ENCODE results near the gene MZF1. TPM values are rescaled to one million over a fixed set of nuclear protein-coding genes. Genes with fewer than 3 reads are reported as not detected.

MZF1 gene
- total and polyA plus RNA-seq, 4 donors: 10.3 to 51.7 (median 32.1) TPM

DNA sequence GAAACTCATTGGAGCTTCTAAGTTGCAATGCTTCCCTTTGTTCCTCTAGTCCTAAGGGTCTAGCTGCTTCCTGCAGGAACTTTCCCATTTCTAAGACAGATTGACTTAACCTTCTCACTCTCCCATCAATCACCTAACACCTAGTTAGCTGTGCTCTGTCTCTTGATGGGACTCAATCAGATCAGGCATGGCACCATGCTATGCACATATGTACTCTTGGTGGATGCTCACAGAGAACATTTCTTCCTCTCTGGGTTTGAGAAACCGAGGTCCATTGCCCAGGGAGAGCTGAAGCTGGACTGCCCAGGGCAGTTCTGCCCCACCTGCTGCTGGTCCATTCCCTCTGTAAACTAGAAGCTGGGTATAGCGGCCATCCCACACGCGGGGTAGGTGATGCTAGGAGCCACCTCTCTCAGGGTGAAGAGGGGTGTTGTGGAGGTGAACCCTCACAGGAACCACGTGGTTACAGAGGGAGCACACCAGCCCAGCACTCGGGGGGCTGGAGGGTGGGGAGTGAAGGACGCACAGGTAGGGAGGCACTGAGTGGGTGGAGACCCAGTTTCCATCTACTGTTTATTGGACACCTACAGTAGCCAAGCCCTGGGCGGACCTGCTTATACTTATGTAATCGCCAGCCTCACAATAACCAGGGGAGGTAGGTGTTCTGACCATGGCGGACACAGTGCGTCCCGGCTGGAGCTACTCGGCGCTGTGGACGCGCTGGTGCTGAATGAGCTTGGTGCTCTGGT lies 11.6 kb downstream of the MZF1 start:
- DNase-seq (ENCODE audit: low read depth in 4 of 6, low spot score in 6 of 6): no peak
- Histone ChIP-seq H3K36me3 (ENCODE audit: control insufficient read depth, insufficient read depth, low read length) (peaks cover 14% of the 10 kb centered on the region), H3K4me3 (ENCODE audit: low read depth, low read length) (no peak overlapping the region), H3K27me3 (ENCODE audit: control insufficient read depth, insufficient read depth, low read length) (peaks cover 4% of the 10 kb centered on the region), H3K9me3 (ENCODE audit: control insufficient read depth, insufficient read depth, low read length) (no peaks in the 10 kb centered on the region), H3K27ac (ENCODE audit: low read depth, low read length) (no peak overlapping the region), H3K4me1 (ENCODE audit: control insufficient read depth, insufficient read depth, low read length) (peaks cover 62% of the 10 kb centered on the region)
- WGBS (ENCODE audit: insufficient coverage): 68% methylated on average over 10 of the region's 16 CpGs

DNA sequence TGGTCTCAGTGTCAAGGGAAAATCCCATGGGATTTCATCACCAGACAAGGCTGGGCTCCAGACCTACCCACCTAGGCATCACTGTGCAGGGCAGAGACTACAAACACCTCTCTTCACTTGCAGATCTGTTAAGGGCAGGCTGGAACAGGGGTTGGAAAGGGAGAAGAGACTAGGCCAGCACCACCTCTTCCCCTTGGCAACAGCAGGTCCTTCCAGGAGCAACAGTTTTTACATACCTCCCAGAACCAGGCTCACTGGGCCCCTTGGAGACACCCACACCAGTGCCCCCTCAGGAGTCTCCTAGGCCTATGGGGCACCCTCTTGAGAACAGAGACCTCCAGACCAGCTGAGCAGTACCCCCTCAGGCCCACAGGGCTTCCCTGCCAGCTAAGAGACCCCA lies 12.2 kb downstream of the MZF1 start:
- peaks cover 69% of the 10 kb centered on the region for H3K4me1 ChIP-seq (ENCODE audit: control insufficient read depth, insufficient read depth, low read length)
- no peak overlapping the region for H3K4me3 ChIP-seq (ENCODE audit: low read depth, low read length)
- no peak for DNase-seq (ENCODE audit: low read depth in 4 of 6, low spot score in 6 of 6)
- peaks cover 4% of the 10 kb centered on the region for H3K27me3 ChIP-seq (ENCODE audit: control insufficient read depth, insufficient read depth, low read length)
- no peak overlapping the region for H3K27ac ChIP-seq (ENCODE audit: low read depth, low read length)
- peaks cover 18% of the 10 kb centered on the region for H3K36me3 ChIP-seq (ENCODE audit: control insufficient read depth, insufficient read depth, low read length)
- H3K9me3 ChIP-seq (ENCODE audit: control insufficient read depth, insufficient read depth, low read length): no peaks in the 10 kb centered on the region

DNA sequence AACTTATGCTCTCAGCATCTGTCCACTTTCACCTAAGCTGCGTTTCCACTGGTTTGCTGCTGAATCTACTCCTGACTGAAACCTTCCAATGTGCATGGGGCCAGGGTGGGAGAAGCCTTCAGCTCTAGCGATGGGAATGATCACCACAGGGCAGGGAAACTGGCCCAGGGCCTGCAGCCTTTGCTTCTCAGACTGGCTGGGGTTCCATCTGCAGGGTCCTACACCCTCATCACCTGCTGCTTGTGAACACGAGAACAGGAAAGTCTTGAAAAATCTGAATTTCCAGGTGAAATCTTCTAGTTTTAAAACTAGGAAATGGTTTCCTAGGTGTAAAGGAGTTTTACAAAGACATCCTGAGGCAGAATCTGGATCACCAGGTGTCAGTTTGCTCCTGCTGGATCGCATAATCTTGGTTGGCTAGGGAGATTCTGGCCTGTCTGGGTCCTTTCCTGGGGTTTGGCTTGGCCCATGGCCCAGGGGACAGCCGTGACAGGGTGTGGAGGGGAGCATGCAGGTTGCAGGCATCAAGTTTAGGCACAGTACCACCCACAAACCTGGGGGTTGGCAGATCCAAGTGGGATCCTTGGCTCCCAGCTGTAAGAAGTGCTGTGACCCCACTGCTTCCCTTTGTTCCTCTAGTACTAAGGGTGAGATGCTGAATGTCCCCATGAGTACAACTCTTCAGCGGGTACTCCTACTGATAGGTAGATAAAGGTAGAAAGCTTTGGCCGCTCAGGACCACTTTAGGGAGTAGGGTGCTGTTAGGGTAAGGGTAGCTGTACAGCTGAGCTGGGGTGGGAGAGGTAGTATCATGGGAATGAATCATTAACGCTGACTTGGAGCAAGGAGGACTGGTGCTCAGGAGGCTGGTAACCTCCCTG lies 12.9 kb downstream of the MZF1 start:
- Histone ChIP-seq H3K27me3 (ENCODE audit: control insufficient read depth, insufficient read depth, low read length) (peaks cover 4% of the 10 kb centered on the region), H3K36me3 (ENCODE audit: control insufficient read depth, insufficient read depth, low read length) (peaks cover 23% of the 10 kb centered on the region), H3K4me3 (ENCODE audit: low read depth, low read length) (peak overlapping the region; percentile 97), H3K9me3 (ENCODE audit: control insufficient read depth, insufficient read depth, low read length) (no peaks in the 10 kb centered on the region), H3K27ac (ENCODE audit: low read depth, low read length) (peak overlapping the region; percentile 100), H3K4me1 (ENCODE audit: control insufficient read depth, insufficient read depth, low read length) (peaks cover 75% of the 10 kb centered on the region)
- 80% methylated on average over 5 of the region's 8 CpGs for WGBS (ENCODE audit: insufficient coverage)
- DNase-seq (ENCODE audit: low read depth in 4 of 6, low spot score in 6 of 6): no peak

DNA sequence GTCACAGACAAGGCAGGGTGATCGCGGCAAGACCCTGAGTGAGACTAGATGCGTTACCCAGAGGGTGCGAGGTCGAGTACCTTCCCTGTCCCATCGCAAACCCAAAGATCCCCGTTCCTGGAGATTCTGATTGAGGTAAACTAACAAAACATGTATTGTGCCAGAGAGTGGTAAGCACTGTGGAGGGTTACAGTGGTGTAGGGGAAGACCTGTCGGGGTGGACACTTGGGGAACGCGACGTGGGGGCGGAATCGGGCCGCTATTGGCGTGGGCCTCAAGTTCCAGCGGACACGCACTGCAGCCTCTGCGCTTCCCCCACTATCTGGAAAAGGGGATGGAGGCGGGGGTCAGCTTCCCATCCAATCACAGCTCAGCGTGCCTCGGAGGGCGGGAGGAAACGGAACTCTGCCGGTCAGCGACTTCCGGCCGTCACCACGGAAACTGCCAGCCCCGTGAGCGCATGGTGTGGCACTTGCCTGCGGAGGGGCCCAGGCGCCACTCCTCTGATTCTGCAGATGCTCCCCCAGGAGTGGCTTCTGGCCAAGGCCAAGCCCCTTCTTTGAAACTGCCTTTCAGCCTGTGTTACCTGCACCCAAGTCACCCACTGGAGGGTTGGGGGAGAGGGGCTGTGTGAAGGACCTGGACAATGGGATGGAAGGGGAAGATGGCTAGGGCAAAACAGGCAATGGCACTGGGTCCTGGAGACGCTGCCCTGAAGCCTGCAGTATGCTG lies 13.7 kb downstream of the MZF1 start:
- Histone ChIP-seq H3K4me3 (ENCODE audit: low read depth, low read length) (peak overlapping the region; percentile 97), H3K27me3 (ENCODE audit: control insufficient read depth, insufficient read depth, low read length) (peaks cover 4% of the 10 kb centered on the region), H3K4me1 (ENCODE audit: control insufficient read depth, insufficient read depth, low read length) (peaks cover 82% of the 10 kb centered on the region), H3K36me3 (ENCODE audit: control insufficient read depth, insufficient read depth, low read length) (peaks cover 23% of the 10 kb centered on the region), H3K27ac (ENCODE audit: low read depth, low read length) (peak overlapping the region; percentile 100), H3K9me3 (ENCODE audit: control insufficient read depth, insufficient read depth, low read length) (no peaks in the 10 kb centered on the region)
- WGBS (ENCODE audit: insufficient coverage): under 1% methylated on average over 33 of the region's 33 CpGs
- peak in 3 of 6 donors; percentile 90 to 97 (median 96) for DNase-seq (ENCODE audit: low read depth in 4 of 6, low spot score in 6 of 6)

DNA sequence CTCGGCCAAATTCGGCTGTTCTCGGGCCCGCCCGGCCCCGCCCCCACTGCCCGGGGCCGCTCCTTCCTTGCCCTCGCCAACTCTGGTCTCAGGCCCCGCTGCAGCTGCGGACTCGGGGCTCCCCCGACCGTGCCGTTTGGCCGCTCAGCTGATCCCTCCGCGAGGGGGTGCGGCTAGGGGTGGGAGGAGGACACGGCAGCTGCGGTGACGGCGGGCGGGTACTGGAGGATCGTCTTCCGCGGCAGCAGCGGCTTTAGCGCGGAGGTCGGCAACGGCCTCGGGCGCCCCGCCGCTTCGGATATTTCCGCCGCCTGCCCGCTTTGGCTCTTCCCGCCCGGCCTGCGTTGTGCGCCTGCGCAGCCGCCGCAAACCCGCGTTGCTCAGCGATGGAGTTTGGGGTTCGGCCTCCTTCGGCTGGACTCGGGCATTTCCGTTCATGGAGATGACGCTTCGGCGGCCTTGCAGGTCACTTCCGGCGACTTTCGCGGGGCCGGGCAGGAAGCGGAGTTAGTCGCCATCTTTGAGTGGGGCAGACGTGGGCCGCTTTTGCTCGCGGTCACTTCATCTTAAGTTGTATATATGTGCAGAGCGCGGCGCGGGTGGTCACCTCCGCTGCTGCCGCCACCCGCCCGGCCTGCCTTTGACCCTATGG lies 14.4 kb downstream of the MZF1 start:
- WGBS (ENCODE audit: insufficient coverage): 0% methylated on average over 76 of the region's 76 CpGs
- DNase-seq (ENCODE audit: low read depth in 4 of 6, low spot score in 6 of 6): peak; percentile 95 to 100 (median 98)

DNA sequence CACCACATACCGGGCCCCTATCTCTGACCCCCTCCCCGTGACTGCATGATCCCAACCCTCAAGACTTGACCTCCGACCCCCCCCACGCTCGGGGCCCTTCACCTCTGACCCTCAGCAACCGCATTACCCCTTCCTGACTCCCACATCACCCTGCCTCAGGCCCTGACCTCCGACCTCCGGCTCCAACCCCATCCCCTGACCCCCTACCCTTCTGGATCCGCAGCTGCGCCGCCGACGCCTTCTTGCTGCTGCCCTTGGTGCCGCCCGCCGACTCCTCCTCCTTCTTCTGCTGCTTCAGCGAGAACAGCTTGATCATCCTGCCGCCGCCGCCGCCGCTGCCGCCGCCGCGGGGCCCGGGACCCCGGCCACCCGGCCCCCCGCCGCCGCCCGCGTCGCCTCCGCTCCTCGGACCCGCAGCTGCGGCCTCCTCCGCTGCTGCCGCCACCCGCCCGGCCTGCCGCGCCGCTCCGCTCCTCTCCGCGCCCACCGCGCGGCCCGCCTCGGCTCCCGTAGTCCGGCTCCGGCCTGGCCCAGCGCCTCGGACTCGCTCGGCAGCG lies 15.0 kb downstream of the MZF1 start, which contains the start of gene UBE2M:
TSS of gene UBE2M (minus strand) at position 546 of the 557 bp plus-strand sequence. CDS start at position 316, 230 bp downstream.
- Histone ChIP-seq H3K27ac (ENCODE audit: low read depth, low read length) (peak within 1 kb of the TSS; percentile 100), H3K36me3 (ENCODE audit: control insufficient read depth, insufficient read depth, low read length) (peaks cover 30% of the 10 kb centered on the region), H3K9me3 (ENCODE audit: control insufficient read depth, insufficient read depth, low read length) (no peaks in the 10 kb centered on the region), H3K27me3 (ENCODE audit: control insufficient read depth, insufficient read depth, low read length) (peaks cover 4% of the 10 kb centered on the region), H3K4me1 (ENCODE audit: control insufficient read depth, insufficient read depth, low read length) (peaks cover 85% of the 10 kb centered on the region), H3K4me3 (ENCODE audit: low read depth, low read length) (peak within 1 kb of the TSS; percentile 97)
- WGBS (ENCODE audit: insufficient coverage): under 1% methylated on average over 62 of the region's 62 CpGs
- DNase-seq (ENCODE audit: low read depth in 4 of 6, low spot score in 6 of 6): peak in 2 of 6 donors; percentile 22 to 51

More for the DNA sequence above, 14.4 kb downstream of the MZF1 start:
- Histone ChIP-seq H3K36me3 (ENCODE audit: control insufficient read depth, insufficient read depth, low read length) (peaks cover 26% of the 10 kb centered on the region), H3K9me3 (ENCODE audit: control insufficient read depth, insufficient read depth, low read length) (no peaks in the 10 kb centered on the region), H3K4me1 (ENCODE audit: control insufficient read depth, insufficient read depth, low read length) (peaks cover 87% of the 10 kb centered on the region), H3K27ac (ENCODE audit: low read depth, low read length) (peak overlapping the region; percentile 100), H3K4me3 (ENCODE audit: low read depth, low read length) (peak overlapping the region; percentile 97), H3K27me3 (ENCODE audit: control insufficient read depth, insufficient read depth, low read length) (peaks cover 4% of the 10 kb centered on the region)

DNA sequence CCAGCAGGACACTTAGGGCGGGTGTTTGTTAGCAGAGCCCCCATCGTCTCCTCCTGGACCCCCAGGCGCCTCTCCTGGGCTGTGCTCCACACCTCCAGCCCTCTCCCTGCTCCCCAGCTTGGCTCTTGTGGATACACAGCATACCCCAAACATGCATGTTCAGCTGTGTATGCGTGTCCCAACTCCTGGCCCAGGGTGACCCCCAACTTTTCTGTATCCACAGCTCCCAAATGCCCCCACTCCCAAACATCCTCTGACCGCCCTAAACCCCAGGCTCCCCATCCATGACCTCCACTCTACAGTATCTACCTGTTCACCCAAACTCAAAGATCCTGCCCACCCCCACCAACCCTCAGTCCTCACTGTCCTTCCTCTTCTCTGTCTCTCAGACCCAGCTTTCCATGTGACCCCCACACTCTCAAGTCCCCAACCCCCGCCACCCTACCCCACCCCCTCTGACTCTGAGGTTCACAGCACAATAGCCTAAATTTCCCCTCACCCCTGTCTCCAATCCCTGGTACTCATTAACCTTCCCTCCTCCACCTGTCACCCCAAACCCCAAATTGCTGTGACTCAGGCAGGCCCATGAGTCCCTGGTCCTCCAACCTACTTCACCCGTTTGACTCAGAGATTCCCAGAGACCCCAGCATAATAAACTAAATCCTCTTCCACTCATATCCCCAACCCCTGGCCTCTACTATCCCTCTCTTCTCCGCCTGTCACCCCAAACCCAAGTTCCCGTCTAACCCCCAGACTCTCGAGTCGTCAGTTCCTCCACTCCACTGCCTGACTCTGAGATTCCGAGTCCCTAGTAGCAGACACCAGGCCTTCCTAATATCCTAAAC lies 15.7 kb downstream of the MZF1 start:
- Histone ChIP-seq H3K9me3 (ENCODE audit: control insufficient read depth, insufficient read depth, low read length) (no peaks in the 10 kb centered on the region), H3K4me3 (ENCODE audit: low read depth, low read length) (peak overlapping the region; percentile 97), H3K36me3 (ENCODE audit: control insufficient read depth, insufficient read depth, low read length) (peaks cover 36% of the 10 kb centered on the region), H3K27me3 (ENCODE audit: control insufficient read depth, insufficient read depth, low read length) (peaks cover 4% of the 10 kb centered on the region), H3K27ac (ENCODE audit: low read depth, low read length) (peak overlapping the region; percentile 82), H3K4me1 (ENCODE audit: control insufficient read depth, insufficient read depth, low read length) (peaks cover 81% of the 10 kb centered on the region)
- WGBS (ENCODE audit: insufficient coverage): 34% methylated on average over 12 of the region's 12 CpGs
- no peak for DNase-seq (ENCODE audit: low read depth in 4 of 6, low spot score in 6 of 6)

DNA sequence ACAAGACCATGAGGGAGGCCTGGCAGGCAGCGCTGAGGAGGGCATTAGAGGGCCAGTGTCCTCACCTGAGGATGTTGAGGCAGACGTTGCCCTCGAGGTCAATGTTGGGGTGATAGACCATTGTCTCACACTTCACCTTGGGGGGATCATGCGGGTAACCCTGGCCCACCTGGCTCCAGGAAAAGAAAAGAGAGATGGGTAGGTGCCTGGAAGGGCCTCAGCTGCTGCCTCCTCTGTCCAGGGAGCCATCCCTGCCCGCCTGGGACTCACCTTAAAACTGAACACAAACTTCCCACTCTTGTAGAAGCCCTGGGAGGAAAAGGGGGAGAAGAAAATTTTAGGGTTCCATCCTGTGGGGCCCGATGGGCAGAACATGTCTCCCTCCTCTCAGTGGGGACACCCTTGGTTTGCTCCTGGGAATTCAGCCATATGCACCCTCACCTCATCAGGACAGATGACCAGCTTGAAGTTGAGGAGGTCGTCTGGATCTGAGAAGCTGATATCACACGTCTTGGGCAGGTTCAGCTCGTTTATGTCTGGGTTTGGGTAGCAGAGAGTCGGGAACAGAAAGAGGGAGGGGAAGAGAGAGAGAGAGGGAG lies 16.4 kb downstream of the MZF1 start:
- Histone ChIP-seq H3K36me3 (ENCODE audit: control insufficient read depth, insufficient read depth, low read length) (peaks cover 41% of the 10 kb centered on the region), H3K27ac (ENCODE audit: low read depth, low read length) (no peak overlapping the region), H3K4me1 (ENCODE audit: control insufficient read depth, insufficient read depth, low read length) (peaks cover 74% of the 10 kb centered on the region), H3K4me3 (ENCODE audit: low read depth, low read length) (no peak overlapping the region), H3K9me3 (ENCODE audit: control insufficient read depth, insufficient read depth, low read length) (no peaks in the 10 kb centered on the region), H3K27me3 (ENCODE audit: control insufficient read depth, insufficient read depth, low read length) (no peaks in the 10 kb centered on the region)
- WGBS (ENCODE audit: insufficient coverage): 68% methylated on average over 7 of the region's 10 CpGs
- DNase-seq (ENCODE audit: low read depth in 4 of 6, low spot score in 6 of 6): no peak
